MCF 10A (cell line): ENCODE results near the gene SFTPA1. TPM values are rescaled to one million over a fixed set of nuclear protein-coding genes. Genes with fewer than 3 reads are reported as not detected.
"Not testable (repeated sequence)": the region's sequence is repeated elsewhere in the genome, so short reads cannot be mapped to it uniquely, and the experiment has no call there.

Source experiments
- BruUV-seq: library from RNA; stranded (reverse); fragments of 400-500 nt; replicated peaks from 2 replicates; lab custom pipeline; 2021; lab: Mats Ljungman, UMichigan
- CTCF ChIA-PET: fragments of 300-600 bp; sonication (Branson Sonifier 250); formaldehyde crosslinking; extraction: SDS; loops from one replicate; lab custom pipeline; 2021; ENCODE audit warnings: antibody characterized with exemption, inconsistent platforms; lab: Yijun Ruan, JAX
- POLR2A ChIA-PET: fragments of 300-600, 350-650 bp; sonication (Branson Sonifier 250); formaldehyde crosslinking; extraction: SDS; loops from one replicate; lab custom pipeline; 2020; ENCODE audit warnings: antibody characterized with exemption, inconsistent platforms; lab: Yijun Ruan, JAX
- DNase-seq: peaks from one replicate; pipeline ENCODE4 v3.0.0-alpha.2; 2018; ENCODE audit not compliant: unreplicated experiment
- H3K27ac Mint-ChIP-seq: one replicate; pipeline ENCODE4 v1.8.0; 2022; ENCODE audit warnings: mild to moderate bottlenecking, low read depth, mixed read lengths; ENCODE audit not compliant: unreplicated experiment
- H3K27me3 Mint-ChIP-seq: one replicate; pipeline ENCODE4 v1.8.0; 2022; ENCODE audit warnings: mixed read lengths; ENCODE audit not compliant: insufficient read depth, unreplicated experiment
- H3K36me3 Mint-ChIP-seq: one replicate; pipeline ENCODE4 v1.8.0; 2022; ENCODE audit warnings: mild to moderate bottlenecking, moderate library complexity, mixed read lengths; ENCODE audit not compliant: insufficient read depth, unreplicated experiment
- H3K4me1 Mint-ChIP-seq: one replicate; pipeline ENCODE4 v1.8.0; 2022; ENCODE audit warnings: mixed read lengths; ENCODE audit not compliant: insufficient read depth, unreplicated experiment
- H3K4me3 Mint-ChIP-seq: one replicate; pipeline ENCODE4 v1.8.0; 2022; ENCODE audit warnings: mild to moderate bottlenecking, moderate library complexity, mixed read lengths; ENCODE audit not compliant: unreplicated experiment
- H3K9me3 Mint-ChIP-seq: one replicate; pipeline ENCODE4 v1.8.0; 2022; ENCODE audit warnings: mixed read lengths; ENCODE audit not compliant: unreplicated experiment
- intact Hi-C: fragments of 100-400 bp; cut with micrococcal nuclease; formaldehyde crosslinking; loops from 2 replicates; pipeline ENCODE4 v1.14.1; 2022
- total RNA-seq: library from RNA; stranded (reverse); gene quantifications from 2 replicates; pipeline ENCODE4 v1.2.3, GENCODE V29; 2022
- TF ChIP-seq, protein P1 (sequence below): fragments of 200-600 bp; IDR thresholded peaks from one replicate; pipeline ENCODE4 v1.8.0; 2022; ENCODE audit warnings: antibody characterized with exemption, mild to moderate bottlenecking; ENCODE audit not compliant: unreplicated experiment

Gene SFTPA1
- total RNA-seq, 1 experiment from 2014 or later = not detected

GRCh38 chr10:79585870-79586527 is 24.7 kb upstream of the SFTPA1 start:
- TF ChIP-seq, protein P1, sequence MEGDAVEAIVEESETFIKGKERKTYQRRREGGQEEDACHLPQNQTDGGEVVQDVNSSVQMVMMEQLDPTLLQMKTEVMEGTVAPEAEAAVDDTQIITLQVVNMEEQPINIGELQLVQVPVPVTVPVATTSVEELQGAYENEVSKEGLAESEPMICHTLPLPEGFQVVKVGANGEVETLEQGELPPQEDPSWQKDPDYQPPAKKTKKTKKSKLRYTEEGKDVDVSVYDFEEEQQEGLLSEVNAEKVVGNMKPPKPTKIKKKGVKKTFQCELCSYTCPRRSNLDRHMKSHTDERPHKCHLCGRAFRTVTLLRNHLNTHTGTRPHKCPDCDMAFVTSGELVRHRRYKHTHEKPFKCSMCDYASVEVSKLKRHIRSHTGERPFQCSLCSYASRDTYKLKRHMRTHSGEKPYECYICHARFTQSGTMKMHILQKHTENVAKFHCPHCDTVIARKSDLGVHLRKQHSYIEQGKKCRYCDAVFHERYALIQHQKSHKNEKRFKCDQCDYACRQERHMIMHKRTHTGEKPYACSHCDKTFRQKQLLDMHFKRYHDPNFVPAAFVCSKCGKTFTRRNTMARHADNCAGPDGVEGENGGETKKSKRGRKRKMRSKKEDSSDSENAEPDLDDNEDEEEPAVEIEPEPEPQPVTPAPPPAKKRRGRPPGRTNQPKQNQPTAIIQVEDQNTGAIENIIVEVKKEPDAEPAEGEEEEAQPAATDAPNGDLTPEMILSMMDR = no peak
- Mint-ChIP-seq H3K27me3 (peaks cover 70% of the 10 kb centered on the region), H3K36me3 (no peaks in the 10 kb centered on the region), H3K9me3 (no peaks in the 10 kb centered on the region), H3K4me3 (no peak overlapping the region), H3K4me1 (no peaks in the 10 kb centered on the region), H3K27ac (no peak overlapping the region)
- no TSS peak for BruUV-seq
- intact Hi-C loops = no loop called here
- ChIA-PET POLR2A (no interaction called here), CTCF (interaction anchor here (0.6 to 1.0 kb wide), 3 partner anchors 15 to 787 kb away, joined by 3 to 4 read pairs (median 3); no protein-coding TSS in a partner anchor)
- no peak for DNase-seq

DNA sequence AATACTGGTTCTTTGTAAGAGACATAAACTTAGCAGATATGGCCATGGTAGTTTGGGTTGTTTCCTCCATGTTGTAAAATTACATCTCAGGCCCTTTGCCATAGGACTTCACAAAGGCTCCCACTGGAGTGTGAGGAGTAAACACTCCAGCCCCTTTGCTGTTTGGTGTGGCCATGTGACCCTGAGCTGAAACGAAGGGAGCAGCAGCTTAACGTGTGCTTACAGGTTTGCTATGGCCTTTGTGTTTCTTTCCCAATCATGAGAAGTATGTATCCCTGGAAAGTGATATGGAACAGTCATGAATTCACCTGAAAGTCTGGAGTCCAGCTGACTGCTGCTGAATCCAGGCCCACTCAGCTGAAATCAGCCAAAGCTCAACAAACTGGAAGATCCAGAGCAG is 23.8 kb upstream of the SFTPA1 start:
- H3K4me1 Mint-ChIP-seq = no peaks in the 10 kb centered on the region
- POLR2A ChIA-PET = interaction anchor here (0.6 kb wide), 1 partner anchor 14 kb away, joined by 3 read pairs; no protein-coding TSS in a partner anchor
- intact Hi-C loops = no loop called here

DNA sequence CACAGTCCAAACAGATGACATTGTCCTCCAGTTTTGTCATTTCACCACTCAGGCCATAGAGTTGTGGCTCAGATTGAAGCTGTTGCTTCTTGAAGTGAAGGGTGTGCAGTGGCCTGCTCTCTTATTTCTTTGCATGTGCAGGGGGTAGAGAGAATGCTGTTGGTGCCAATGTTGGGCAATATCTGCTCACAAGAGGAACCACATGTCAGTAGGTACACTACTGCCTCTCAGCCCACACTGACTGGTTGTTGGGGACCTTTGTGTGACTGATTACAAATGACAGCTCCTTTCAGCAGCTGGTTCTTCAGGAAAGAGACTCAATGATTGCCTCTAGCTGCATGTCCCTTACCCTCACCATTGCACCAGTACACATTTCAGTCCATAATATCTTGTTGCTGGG is 21.9 kb upstream of the SFTPA1 start:
- Mint-ChIP-seq H3K27ac (no peak overlapping the region), H3K4me1 (no peaks in the 10 kb centered on the region), H3K27me3 (peaks cover 76% of the 10 kb centered on the region), H3K9me3 (no peaks in the 10 kb centered on the region), H3K4me3 (no peak overlapping the region), H3K36me3 (no peaks in the 10 kb centered on the region)
- intact Hi-C loops = no loop called here
- ChIA-PET CTCF (interaction anchor here (1.0 kb wide), 1 partner anchor 11 kb away, joined by 3 read pairs; no protein-coding TSS in a partner anchor), POLR2A (no interaction called here)
- no peak for DNase-seq
- BruUV-seq = no TSS peak
- TF ChIP-seq, protein P1 = no peak

More for the DNA sequence above, 23.8 kb upstream of the SFTPA1 start:
- BruUV-seq = no TSS peak
- CTCF ChIA-PET = interaction anchor here (0.6 to 1.0 kb wide), 2 partner anchors 16 to 63 kb away, joined by 3 read pairs; no protein-coding TSS in a partner anchor
- no peak for DNase-seq
- H3K27me3 Mint-ChIP-seq = peaks cover 73% of the 10 kb centered on the region
- H3K36me3 Mint-ChIP-seq = no peaks in the 10 kb centered on the region
- H3K9me3 Mint-ChIP-seq = no peaks in the 10 kb centered on the region
- TF ChIP-seq, protein P1 = no peak
- no peak overlapping the region for H3K4me3 Mint-ChIP-seq
- no peak overlapping the region for H3K27ac Mint-ChIP-seq

DNA sequence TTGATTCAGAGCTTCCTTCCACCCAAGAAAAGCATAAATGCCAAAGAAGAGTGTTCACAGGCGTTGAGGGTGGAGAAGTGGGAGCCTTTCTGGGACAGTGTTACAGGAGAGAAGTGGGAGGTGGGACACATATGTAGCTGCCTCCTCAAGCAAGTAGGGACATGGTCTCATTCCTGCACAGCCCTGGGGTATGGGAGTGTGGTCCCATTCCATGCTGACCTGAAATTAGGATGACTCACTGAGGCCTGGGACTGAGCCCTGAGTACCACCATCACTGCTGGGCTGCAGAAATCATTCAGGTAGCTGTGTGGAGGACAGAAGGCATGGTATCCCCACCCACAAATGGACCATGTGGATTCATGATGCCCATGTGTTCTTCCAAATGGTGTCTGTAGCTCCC is 17.4 kb upstream of the SFTPA1 start:
- H3K27ac Mint-ChIP-seq = no peak overlapping the region
- TF ChIP-seq, protein P1 = no peak
- H3K27me3 Mint-ChIP-seq = peaks cover 80% of the 10 kb centered on the region
- CTCF ChIA-PET = no interaction called here
- H3K36me3 Mint-ChIP-seq = no peaks in the 10 kb centered on the region
- peaks cover under 1% of the 10 kb centered on the region for H3K9me3 Mint-ChIP-seq
- no peak for DNase-seq
- BruUV-seq = no TSS peak
- intact Hi-C loops = no loop called here
- POLR2A ChIA-PET = interaction anchor here (0.8 kb wide), 1 partner anchor 30 kb away, joined by 3 read pairs; no protein-coding TSS in a partner anchor
- H3K4me1 Mint-ChIP-seq = no peaks in the 10 kb centered on the region
- no peak overlapping the region for H3K4me3 Mint-ChIP-seq

DNA sequence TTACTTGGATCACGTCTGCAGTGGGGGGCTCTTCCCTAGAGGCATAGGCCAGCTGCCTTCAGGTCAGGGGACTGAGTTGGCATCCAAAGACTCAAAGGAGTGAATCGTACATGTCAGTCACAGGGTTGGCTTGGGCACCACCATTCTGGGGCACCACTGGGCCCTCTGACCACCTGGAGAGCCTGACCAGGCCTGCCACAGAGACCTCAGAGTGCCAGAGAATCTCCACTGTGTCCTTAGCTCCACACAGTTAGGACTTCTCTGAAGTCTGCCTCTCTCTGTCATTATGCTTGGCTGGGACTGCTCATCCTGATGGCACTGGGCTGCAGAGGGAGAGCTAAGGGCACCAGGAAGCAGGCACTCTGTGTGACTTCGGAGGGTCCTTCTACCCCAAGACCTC is 16.2 kb upstream of the SFTPA1 start:
- BruUV-seq, H3K9me3 Mint-ChIP-seq, intact Hi-C loops: not testable (repeated sequence)

More for the DNA sequence above, 16.2 kb upstream of the SFTPA1 start:
- POLR2A ChIA-PET, CTCF ChIA-PET, H3K4me1 Mint-ChIP-seq, H3K27ac Mint-ChIP-seq, DNase-seq, H3K4me3 Mint-ChIP-seq, H3K36me3 Mint-ChIP-seq: not testable (repeated sequence)
- peaks cover 79% of the 10 kb centered on the region for H3K27me3 Mint-ChIP-seq
